Spleen (tissue), 7 donors: Measurements from ENCODE around the gene MTPN.

Experiments used
- CTCF ChIP-seq, 11 experiments: fragments of 200-600 bp in 7 of 11; fragments of 450-650 bp in 4 of 11; sonication (generic) in 4 of 11; IDR thresholded peaks in 8 of 11; conservative IDR thresholded peaks in 3 of 11; 1 replicate in 7 of 11; 2 replicates in 4 of 11; pipeline versions ENCODE4 v1.4.0 to v1.8.0; 2016 to 2021; ENCODE audit warnings: antibody characterized with exemption in 11 of 11, inconsistent platforms in 4 of 11, mild to moderate bottlenecking in 1 of 11
- POLR2AphosphoS5 ChIP-seq, 3 donors: sonication (generic); formaldehyde crosslinking; IDR thresholded peaks; one replicate each; pipeline ENCODE4 v1.5.1; 2017; ENCODE audit warnings: antibody characterized with exemption in 3 of 3
- donor health status: DM: no; HTN: no; CAD: no; lungs with moderate emphysema.
- donor health status: DM: no; HTN: no; CAD: no.
- donor health status: DM: no; HTN: no; CAD: no.

DNA sequence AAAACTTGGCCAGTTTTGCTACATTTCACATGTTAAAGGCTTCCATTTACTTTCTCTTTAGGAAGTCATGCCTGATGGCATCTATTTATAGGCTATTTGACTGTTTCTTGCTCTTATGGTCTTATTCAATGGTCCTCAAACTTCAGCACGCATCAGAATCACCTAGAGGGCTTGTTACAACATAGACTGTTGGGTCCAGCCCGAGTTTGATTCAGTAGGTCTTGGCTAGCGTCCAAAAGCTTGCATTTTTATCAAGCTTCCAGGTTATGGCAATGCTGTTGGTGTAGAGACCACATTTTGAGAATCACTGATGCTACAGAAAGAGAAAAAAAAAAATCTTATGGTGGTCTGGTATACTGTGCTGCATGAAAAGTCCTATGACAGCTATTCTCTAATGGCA lies 51.9 kb downstream of the MTPN start:
- TF ChIP-seq CTCF (IDR thresholded peaks at IDR 0.05 in 8 of 11, conservative IDR thresholded peaks at IDR 0.05 in 3 of 11) (no peak), POLR2AphosphoS5 (IDR thresholded peaks at IDR 0.05) (no peak)
